NCI-H1417 treated with DMSO at 0.1 percent for 48 hours (cell line): ENCODE measurements around the gene ABCC9.

Experiments
- DNase-seq: peaks from one replicate; lab custom pipeline; 2025; lab: John Stamatoyannopoulos, UW

The ABCC9 gene

DNA sequence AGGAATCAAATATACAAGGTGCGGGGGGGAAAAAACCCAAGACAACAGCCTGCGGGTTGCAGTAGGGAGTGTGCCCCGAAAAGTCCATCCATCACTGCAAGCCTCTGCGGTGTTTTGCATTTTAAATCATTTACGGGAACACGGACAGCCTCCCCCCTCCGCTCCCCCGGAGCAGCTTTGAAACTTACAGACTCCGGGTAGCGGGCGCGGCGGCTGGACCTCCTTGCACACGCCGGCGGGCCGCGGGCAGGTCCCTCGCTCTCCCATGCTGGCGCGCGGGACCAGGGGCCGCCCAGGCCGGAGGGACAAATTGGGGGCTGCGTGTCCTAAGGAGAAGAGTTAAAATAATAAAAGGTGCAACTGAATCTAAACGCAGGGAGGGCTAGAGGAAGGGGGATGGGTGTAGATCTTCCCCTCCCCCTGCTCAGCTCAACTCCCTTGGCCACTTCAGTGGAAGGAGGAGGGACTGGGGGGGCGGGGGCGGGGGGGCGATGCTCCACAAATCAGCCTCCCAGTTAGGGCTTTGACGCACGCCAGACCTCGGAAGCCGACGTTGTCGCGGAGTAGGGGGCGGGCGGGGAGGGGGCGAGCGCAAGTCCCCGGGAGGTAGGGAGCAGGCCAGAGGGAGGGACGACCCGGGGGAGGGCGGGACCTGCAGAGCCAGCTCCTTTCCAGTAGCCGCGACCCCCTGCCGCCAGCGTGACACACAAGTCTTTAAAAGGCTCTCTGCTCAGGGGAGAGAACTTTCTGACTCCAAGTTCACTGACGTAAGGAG lies 166.7 kb downstream of the ABCC9 start, which contains the start of gene KCNJ8:
Gene KCNJ8 (minus strand): TSS at position 349 of the 775 bp plus-strand sequence. CDS start 1,090 bp downstream, outside the sequence.
- no peak for DNase-seq

- no peak for DNase-seq
Measured at GRCh38 chr12:21773806-21774205, 167.4 kb downstream of the ABCC9 start.

- no peak for DNase-seq
Measured at GRCh38 chr12:21773263-21773741, 167.9 kb downstream of the ABCC9 start.

DNA sequence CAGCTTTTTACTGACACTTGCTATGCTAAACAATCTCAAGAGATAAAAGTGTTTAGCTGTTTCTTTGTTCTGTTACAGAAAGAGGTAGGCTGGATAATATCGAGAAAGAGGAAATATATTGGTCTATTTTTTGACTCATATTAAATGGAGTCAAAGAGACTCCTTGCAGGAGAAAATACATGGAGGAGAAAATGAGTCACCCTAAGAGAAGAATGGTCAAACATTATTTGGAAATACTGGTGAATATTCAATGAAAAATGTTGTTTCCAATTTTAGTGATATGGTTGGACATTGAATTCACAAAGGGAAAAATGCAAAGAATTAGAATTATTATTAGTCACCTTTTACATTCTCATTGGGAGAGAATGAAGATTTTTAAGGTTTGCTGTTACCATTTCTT lies 169.9 kb downstream of the ABCC9 start:
- no peak for DNase-seq

DNA sequence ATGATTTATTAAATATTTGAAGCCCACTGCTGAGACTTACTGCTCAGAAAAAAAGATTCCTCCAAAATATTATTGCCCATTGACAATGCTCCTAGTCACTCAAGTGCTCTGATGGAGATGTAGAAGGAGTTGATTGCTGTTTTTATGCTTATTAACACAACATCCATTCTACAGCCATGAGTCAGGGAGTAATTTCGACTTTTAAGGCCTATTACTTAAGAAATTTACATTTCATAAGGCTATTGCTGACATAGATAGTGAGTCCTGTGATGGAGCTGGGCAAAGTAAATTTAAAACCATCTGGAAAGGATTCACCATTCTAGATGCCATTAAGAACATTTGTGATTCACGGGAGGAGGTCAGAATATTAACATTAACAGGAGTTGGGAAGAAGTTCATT lies 171.9 kb downstream of the ABCC9 start:
- no peak for DNase-seq

- DNase-seq = no peak
Measured at GRCh38 chr12:21766403-21766802, 174.8 kb downstream of the ABCC9 start.

- no peak for DNase-seq
Measured at GRCh38 chr12:21764950-21765349, 176.3 kb downstream of the ABCC9 start.

DNA sequence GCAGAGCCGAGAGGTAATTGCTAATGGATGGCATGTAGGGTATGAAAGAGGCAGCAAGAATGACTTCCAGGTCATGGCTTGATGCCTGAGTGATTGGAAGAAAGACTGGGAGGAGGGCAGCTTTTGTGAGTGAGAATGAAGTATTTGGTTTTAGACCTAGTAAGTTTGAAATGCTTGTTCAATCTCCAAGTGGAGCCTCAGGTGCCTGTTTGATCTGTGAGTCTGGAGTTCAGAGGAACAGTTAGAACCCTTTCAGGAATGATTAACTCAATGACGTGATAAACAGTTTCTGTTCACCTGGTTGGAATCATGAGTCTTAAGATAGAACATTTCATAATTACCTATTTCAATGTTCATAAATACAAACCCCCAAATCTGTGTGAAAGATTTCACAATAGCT lies 177.2 kb downstream of the ABCC9 start:
- DNase-seq = no peak

DNA sequence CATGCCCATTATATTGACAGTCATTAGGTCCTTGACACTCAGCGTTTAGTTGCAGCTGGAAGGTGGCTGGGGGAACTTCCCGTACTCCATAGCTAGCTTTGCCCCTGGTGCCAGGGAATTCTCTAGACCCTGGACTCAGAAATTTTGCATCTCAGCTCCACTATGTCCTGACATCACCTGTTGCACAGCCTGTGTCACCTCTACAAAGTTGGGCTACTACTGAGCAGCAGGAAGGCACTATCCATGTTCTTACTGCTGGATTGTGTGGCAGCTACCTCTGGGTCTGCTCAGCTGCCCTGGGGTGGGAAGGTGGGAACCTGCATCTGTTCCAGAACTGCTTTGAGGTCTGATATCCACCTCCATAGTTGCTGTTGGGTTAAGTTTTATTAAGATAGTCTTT lies 177.7 kb downstream of the ABCC9 start:
- DNase-seq = no peak

DNA sequence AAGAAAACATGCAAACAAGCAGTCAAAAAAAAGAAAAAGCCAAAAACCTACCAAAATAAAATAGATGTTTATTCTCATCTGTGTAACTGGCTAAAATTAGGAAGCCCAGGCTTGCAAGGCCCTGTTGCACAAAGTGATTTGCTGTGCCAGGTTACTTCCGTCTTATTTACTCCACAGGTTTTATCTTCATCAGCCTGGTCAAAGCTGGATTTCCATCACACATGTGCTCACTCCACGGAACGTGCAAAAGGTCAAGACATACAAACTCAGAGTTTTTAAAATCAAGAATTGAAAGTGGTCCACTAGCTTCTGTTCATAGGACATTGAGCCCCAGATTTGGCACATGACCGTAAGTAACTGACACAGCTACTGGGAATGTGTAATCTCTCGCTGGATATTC lies 181.5 kb downstream of the ABCC9 start:
- DNase-seq = no peak

DNA sequence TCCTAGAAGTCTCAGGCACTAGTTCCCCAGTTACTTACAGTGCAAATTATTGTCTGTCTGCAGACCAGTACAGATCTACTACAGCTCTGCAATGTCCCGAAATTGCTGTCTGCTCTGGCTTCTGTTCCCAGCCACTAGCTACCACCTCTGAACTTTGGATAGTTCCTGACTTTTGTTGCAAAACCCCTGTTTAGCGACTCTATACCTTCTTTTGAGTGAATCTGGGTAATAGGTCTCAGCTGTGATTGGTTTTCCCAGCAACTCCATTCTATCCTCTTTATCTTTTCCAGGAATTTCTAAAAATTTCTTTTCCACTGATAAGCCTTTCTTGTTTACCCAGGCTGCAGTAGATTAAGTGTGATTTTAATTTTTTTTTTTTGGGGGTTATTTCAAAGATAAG lies 183.5 kb downstream of the ABCC9 start:
- DNase-seq = no peak

- no peak for DNase-seq
Measured at GRCh38 chr12:21756699-21757098, 184.5 kb downstream of the ABCC9 start.

DNA sequence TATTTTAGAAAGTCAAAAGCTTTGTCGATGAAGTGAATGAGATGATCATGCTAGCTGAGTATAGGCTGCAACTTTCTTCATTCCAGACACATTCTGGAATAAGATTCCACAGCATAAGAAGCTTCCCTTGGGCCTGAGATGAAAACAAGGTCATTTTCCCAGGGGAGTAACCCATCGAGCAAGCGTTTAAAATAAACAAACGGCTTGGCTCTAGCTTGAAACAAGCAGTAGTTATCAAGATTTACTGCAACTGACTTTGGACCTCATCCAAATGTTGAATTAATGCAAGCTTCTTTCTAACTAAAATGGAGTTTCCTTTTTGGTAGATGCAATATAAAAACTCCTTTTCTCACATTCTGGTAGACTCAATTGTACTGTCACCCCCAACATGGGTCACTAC lies 189.7 kb downstream of the ABCC9 start:
- DNase-seq = no peak
